Esophagus muscularis mucosa (tissue), 4 donors: ENCODE measurements around the gene TBCC. TPM values are rescaled to one million over a fixed set of nuclear protein-coding genes. Genes with fewer than 3 reads are reported as not detected.

Experiments used
- DNase-seq: peaks from one replicate; pipeline ENCODE4 v3.0.0-alpha.2; 2017; ENCODE audit errors: extremely low spot score
- H3K27ac ChIP-seq, 4 donors: fragments of 200-600 bp; sonication (generic); replicated peaks in 1 of 4; 1 replicate in 3 of 4; 2 replicates in 1 of 4; pipeline ENCODE4 v1.5.1; 2016 to 2019; ENCODE audit warnings: mild to moderate bottlenecking in 1 of 4
- H3K27me3 ChIP-seq, 4 donors: fragments of 200-600 bp; sonication (generic); one replicate each; pipeline versions ENCODE4 v1.5.1 to v1.6.0; 2016 to 2019
- H3K36me3 ChIP-seq, 4 donors: fragments of 200-600 bp; sonication (generic); one replicate each; pipeline ENCODE4 v1.5.1; 2016 to 2019
- H3K4me1 ChIP-seq, 4 donors: fragments of 200-600 bp; sonication (generic); one replicate each; pipeline ENCODE4 v1.5.1; 2016 to 2019
- H3K4me3 ChIP-seq, 4 donors: fragments of 200-600 bp; sonication (generic); 1 replicate in 2 of 4; 2 replicates in 2 of 4; pipeline ENCODE4 v1.5.1; 2016 to 2019; ENCODE audit warnings: mild to moderate bottlenecking in 4 of 4, moderate library complexity in 1 of 4
- H3K9me3 ChIP-seq, 4 donors: fragments of 200-600 bp; sonication (generic); 1 replicate in 3 of 4; 2 replicates in 1 of 4; pipeline ENCODE4 v1.5.1; 2016 to 2019
- EP300 ChIP-seq: sonication (generic); formaldehyde crosslinking; IDR thresholded peaks from one replicate; pipeline ENCODE4 v1.6.1; 2017; ENCODE audit warnings: antibody characterized with exemption
- POLR2A ChIP-seq: fragments of 450-650 bp; IDR thresholded peaks from one replicate; pipeline ENCODE4 v1.6.1; 2017; ENCODE audit warnings: antibody characterized with exemption, moderate library complexity, mild to moderate bottlenecking, low read depth
- POLR2AphosphoS5 ChIP-seq, 2 donors: sonication (generic); formaldehyde crosslinking; IDR thresholded peaks; one replicate each; pipeline ENCODE4 v1.6.1; 2017; ENCODE audit warnings: antibody characterized with exemption in 2 of 2
- WGBS: methylation state at CpG from one replicate; pipeline ENCODE4 v1.1.5; 2018; 5-methylcytosine and 5-hydroxymethylcytosine counted together
- intact Hi-C: fragments of 100-400 bp; cut with DNase I; formaldehyde crosslinking; loops from one replicate; pipeline ENCODE4 v1.15.1; 2023
- total RNA-seq, 4 donors: library from RNA; depleted of rRNA; stranded (reverse); fragments of >200 nt; gene quantifications; one replicate each; pipeline versions ENCODE4 v1.1.0 to v1.2.1, GENCODE V29; 2016
- TF ChIP-seq, protein P1 (sequence below), 3 experiments: fragments of 200-600 bp in 2 of 3; fragments of 450-650 bp in 1 of 3; sonication (generic) in 2 of 3; IDR thresholded peaks; one replicate each; pipeline ENCODE4 v1.5.1; 2017 to 2019; ENCODE audit warnings: antibody characterized with exemption in 3 of 3, mild to moderate bottlenecking in 2 of 3, moderate library complexity in 1 of 3

Gene TBCC
- total RNA-seq, 4 donors from 2014 or later = 33.2 to 41.9 (median 38.5) TPM

DNA sequence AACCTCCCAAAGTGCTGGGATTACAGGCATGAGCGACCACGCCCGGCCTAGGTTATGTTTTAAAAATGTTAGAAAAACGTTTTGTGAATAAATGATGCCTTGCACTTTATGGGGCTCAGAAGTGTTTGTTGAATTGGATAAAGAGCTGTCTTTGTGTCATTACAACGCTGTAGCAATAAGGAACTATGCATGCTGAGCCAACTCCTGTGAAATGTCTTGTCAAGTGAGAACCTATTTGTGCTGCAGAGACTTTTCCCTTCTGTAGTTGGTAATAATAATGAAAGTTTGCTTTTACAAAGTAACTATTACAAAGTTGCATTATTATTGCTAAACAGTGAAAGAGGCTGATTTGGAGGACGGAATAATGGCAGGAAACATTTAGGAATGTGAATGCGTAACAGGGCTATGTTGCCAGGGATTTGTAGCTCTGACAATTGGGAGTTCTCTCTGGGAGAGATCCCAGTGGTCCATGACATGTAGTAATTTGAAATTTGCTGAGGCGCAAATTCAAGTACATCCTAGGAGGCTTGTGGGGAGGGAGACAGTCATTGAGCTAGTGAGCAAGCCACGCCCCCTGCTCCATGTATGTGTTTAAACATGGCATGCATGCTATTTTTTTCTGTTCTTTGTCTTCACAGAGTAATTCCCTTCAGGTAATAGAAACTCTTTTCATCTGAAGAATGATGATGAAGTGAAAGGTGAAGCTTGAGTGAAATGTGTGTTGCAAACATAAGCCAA lies 19.2 kb upstream of the TBCC start:
- WGBS = 83% methylated on average over 9 of the region's 9 CpGs
- no peak for TF ChIP-seq POLR2A
- no peak for TF ChIP-seq POLR2AphosphoS5 (IDR thresholded peaks at IDR 0.05)
- no peak for TF ChIP-seq EP300
- TF ChIP-seq, protein P1, sequence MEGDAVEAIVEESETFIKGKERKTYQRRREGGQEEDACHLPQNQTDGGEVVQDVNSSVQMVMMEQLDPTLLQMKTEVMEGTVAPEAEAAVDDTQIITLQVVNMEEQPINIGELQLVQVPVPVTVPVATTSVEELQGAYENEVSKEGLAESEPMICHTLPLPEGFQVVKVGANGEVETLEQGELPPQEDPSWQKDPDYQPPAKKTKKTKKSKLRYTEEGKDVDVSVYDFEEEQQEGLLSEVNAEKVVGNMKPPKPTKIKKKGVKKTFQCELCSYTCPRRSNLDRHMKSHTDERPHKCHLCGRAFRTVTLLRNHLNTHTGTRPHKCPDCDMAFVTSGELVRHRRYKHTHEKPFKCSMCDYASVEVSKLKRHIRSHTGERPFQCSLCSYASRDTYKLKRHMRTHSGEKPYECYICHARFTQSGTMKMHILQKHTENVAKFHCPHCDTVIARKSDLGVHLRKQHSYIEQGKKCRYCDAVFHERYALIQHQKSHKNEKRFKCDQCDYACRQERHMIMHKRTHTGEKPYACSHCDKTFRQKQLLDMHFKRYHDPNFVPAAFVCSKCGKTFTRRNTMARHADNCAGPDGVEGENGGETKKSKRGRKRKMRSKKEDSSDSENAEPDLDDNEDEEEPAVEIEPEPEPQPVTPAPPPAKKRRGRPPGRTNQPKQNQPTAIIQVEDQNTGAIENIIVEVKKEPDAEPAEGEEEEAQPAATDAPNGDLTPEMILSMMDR (IDR thresholded peaks at IDR 0.05) = no peak

GRCh38 chr6:42762950-42763349 lies 17.0 kb upstream of the TBCC start:
- Histone ChIP-seq H3K36me3 (peaks cover 0 to 26% (median 14%) of the 10 kb centered on the region in 4 donors), H3K4me3 (no peak overlapping the region), H3K4me1 (no peaks in the 10 kb centered on the region), H3K9me3 (no peaks in the 10 kb centered on the region), H3K27ac (no peak overlapping the region), H3K27me3 (no peaks in the 10 kb centered on the region)
- no peak for DNase-seq
- TF ChIP-seq POLR2AphosphoS5 (IDR thresholded peaks at IDR 0.05) = no peak
- no peak for TF ChIP-seq EP300
- no peak for TF ChIP-seq POLR2A
- TF ChIP-seq, protein P1 (IDR thresholded peaks at IDR 0.05) = no peak
- WGBS = 94% methylated on average over 3 of the region's 3 CpGs
- intact Hi-C loops = no loop called here

More for the DNA sequence above, 19.2 kb upstream of the TBCC start:
- Histone ChIP-seq H3K4me3 (no peak overlapping the region), H3K36me3 (peaks cover 0 to 11% (median 2%) of the 10 kb centered on the region in 4 donors), H3K4me1 (no peaks in the 10 kb centered on the region), H3K9me3 (no peaks in the 10 kb centered on the region), H3K27me3 (no peaks in the 10 kb centered on the region), H3K27ac (no peak overlapping the region)
- no peak for DNase-seq
- intact Hi-C loops = no loop called here

DNA sequence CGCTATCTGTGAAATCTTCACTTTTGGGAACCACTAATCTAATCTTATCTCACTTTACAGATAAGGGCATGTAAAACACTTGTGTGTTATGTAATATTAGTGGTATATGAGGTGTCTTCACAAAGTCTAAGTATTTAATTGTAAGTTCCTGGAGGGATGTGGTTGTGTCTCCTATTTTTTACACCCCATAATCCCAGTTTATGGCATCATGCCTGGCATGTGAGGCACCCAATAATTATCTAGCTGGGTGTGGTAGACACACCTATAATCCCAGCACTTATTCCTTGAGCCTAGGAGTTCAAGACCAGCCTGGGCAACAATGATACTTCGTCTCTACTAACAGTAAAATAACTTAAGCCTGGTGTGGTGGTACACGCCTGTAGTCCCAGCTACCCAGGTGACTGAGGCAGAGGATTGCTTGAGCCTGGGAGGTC lies 16.5 kb upstream of the TBCC start:
- Histone ChIP-seq H3K27me3 (no peaks in the 10 kb centered on the region), H3K4me3 (no peak overlapping the region), H3K4me1 (no peaks in the 10 kb centered on the region), H3K9me3 (no peaks in the 10 kb centered on the region), H3K27ac (no peak overlapping the region), H3K36me3 (peaks cover 0 to 31% (median 15%) of the 10 kb centered on the region in 4 donors)
- intact Hi-C loops = no loop called here
- no peak for DNase-seq
- TF ChIP-seq, protein P1 (IDR thresholded peaks at IDR 0.05) = no peak
- TF ChIP-seq POLR2A (no peak), EP300 (no peak), POLR2AphosphoS5 (IDR thresholded peaks at IDR 0.05) (no peak)
- over 99% methylated on average over 3 of the region's 3 CpGs for WGBS

- Histone ChIP-seq H3K36me3 (peaks cover 0 to 33% (median 16%) of the 10 kb centered on the region in 4 donors), H3K27me3 (no peaks in the 10 kb centered on the region), H3K9me3 (no peaks in the 10 kb centered on the region), H3K4me3 (no peak overlapping the region), H3K4me1 (no peaks in the 10 kb centered on the region), H3K27ac (no peak overlapping the region)
- no peak for TF ChIP-seq POLR2A
- no peak for TF ChIP-seq POLR2AphosphoS5 (IDR thresholded peaks at IDR 0.05)
- TF ChIP-seq EP300 = no peak
- TF ChIP-seq, protein P1 (IDR thresholded peaks at IDR 0.05) = no peak
- DNase-seq = no peak
- intact Hi-C loops = no loop called here
- 83% methylated on average over 7 of the region's 8 CpGs for WGBS
Measured at GRCh38 chr6:42761287-42762067, 15.6 kb upstream of the TBCC start.
